ENCODE results near the gene TAOK2.

The TAOK2 gene

GRCh38 chr16:29972992-29973383 is 680 bp upstream of the TAOK2 start (continued):
- TF ChIP-seq, protein P1, sequence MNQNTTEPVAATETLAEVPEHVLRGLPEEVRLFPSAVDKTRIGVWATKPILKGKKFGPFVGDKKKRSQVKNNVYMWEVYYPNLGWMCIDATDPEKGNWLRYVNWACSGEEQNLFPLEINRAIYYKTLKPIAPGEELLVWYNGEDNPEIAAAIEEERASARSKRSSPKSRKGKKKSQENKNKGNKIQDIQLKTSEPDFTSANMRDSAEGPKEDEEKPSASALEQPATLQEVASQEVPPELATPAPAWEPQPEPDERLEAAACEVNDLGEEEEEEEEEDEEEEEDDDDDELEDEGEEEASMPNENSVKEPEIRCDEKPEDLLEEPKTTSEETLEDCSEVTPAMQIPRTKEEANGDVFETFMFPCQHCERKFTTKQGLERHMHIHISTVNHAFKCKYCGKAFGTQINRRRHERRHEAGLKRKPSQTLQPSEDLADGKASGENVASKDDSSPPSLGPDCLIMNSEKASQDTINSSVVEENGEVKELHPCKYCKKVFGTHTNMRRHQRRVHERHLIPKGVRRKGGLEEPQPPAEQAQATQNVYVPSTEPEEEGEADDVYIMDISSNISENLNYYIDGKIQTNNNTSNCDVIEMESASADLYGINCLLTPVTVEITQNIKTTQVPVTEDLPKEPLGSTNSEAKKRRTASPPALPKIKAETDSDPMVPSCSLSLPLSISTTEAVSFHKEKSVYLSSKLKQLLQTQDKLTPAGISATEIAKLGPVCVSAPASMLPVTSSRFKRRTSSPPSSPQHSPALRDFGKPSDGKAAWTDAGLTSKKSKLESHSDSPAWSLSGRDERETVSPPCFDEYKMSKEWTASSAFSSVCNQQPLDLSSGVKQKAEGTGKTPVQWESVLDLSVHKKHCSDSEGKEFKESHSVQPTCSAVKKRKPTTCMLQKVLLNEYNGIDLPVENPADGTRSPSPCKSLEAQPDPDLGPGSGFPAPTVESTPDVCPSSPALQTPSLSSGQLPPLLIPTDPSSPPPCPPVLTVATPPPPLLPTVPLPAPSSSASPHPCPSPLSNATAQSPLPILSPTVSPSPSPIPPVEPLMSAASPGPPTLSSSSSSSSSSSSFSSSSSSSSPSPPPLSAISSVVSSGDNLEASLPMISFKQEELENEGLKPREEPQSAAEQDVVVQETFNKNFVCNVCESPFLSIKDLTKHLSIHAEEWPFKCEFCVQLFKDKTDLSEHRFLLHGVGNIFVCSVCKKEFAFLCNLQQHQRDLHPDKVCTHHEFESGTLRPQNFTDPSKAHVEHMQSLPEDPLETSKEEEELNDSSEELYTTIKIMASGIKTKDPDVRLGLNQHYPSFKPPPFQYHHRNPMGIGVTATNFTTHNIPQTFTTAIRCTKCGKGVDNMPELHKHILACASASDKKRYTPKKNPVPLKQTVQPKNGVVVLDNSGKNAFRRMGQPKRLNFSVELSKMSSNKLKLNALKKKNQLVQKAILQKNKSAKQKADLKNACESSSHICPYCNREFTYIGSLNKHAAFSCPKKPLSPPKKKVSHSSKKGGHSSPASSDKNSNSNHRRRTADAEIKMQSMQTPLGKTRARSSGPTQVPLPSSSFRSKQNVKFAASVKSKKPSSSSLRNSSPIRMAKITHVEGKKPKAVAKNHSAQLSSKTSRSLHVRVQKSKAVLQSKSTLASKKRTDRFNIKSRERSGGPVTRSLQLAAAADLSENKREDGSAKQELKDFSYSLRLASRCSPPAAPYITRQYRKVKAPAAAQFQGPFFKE (tag by site-specific recombination; IDR thresholded peaks at IDR 0.05; ENCODE audit: borderline replicate concordance): no peak
- no peak; the same call in 1 of the 2 replicates for TF ChIP-seq ZNF133 (tag by site-specific recombination; IDR thresholded peaks at IDR 0.05)
- no peak; the same call in 1 of the 2 replicates for TF ChIP-seq ZNF560 (tag by site-specific recombination; IDR thresholded peaks at IDR 0.05; ENCODE audit: borderline replicate concordance)
- TF ChIP-seq ZNF23 (tag by site-specific recombination; IDR thresholded peaks at IDR 0.05; ENCODE audit: borderline replicate concordance): no peak
- no peak; the same call in 1 of the 2 replicates for TF ChIP-seq ZNF157 (tag by site-specific recombination; IDR thresholded peaks at IDR 0.05)
- no peak for TF ChIP-seq ZNF704 (tag by site-specific recombination; IDR thresholded peaks at IDR 0.05)
- no peak for TF ChIP-seq ZNF473 (tag by site-specific recombination; IDR thresholded peaks at IDR 0.05)
- TF ChIP-seq ZNF624 (tag by site-specific recombination; IDR thresholded peaks at IDR 0.05): no peak
- TF ChIP-seq ZSCAN16 (tag by site-specific recombination; IDR thresholded peaks at IDR 0.05): no peak
- TF ChIP-seq ZNF660 (tag by site-specific recombination; IDR thresholded peaks at IDR 0.05): peak; percentile 47; the same call in 1 of the 2 replicates
- TF ChIP-seq, protein P2, sequence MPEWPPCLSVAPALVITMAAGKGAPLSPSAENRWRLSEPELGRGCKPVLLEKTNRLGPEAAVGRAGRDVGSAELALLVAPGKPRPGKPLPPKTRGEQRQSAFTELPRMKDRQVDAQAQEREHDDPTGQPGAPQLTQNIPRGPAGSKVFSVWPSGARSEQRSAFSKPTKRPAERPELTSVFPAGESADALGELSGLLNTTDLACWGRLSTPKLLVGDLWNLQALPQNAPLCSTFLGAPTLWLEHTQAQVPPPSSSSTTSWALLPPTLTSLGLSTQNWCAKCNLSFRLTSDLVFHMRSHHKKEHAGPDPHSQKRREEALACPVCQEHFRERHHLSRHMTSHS (tag by site-specific recombination; IDR thresholded peaks at IDR 0.05): no peak
- TF ChIP-seq OSR2 (tag by site-specific recombination; IDR thresholded peaks at IDR 0.05): no peak
- TF ChIP-seq GFI1B (tag by site-specific recombination; IDR thresholded peaks at IDR 0.05): no peak
- TF ChIP-seq ZNF366 (tag by site-specific recombination; conservative IDR thresholded peaks at IDR 0.05): no peak
- TF ChIP-seq ZNF140 (tag by site-specific recombination; IDR thresholded peaks at IDR 0.05): no peak
- TF ChIP-seq ZBTB1 (tag by site-specific recombination; IDR thresholded peaks at IDR 0.05): no peak
- no peak for TF ChIP-seq ZNF585B (tag by site-specific recombination; IDR thresholded peaks at IDR 0.05)
- no peak for TF ChIP-seq ZNF423 (tag by site-specific recombination; IDR thresholded peaks at IDR 0.05)
- no peak for TF ChIP-seq ZNF341 (tag by site-specific recombination; IDR thresholded peaks at IDR 0.05; ENCODE audit: low read depth)
- no peak for TF ChIP-seq ZNF121 (tag by site-specific recombination; IDR thresholded peaks at IDR 0.05)
- no peak for TF ChIP-seq MZF1 (tag by site-specific recombination; IDR thresholded peaks at IDR 0.05; ENCODE audit: borderline replicate concordance)
- no peak for TF ChIP-seq ZSCAN30 (tag by site-specific recombination; IDR thresholded peaks at IDR 0.05)
- no peak; the same call in 1 of the 2 replicates for TF ChIP-seq ZNF169 (tag by site-specific recombination; IDR thresholded peaks at IDR 0.05)
- TF ChIP-seq ZNF211 (tag by site-specific recombination; IDR thresholded peaks at IDR 0.05; ENCODE audit: low read depth): no peak
- no peak for TF ChIP-seq ZFP69B (tag by site-specific recombination; IDR thresholded peaks at IDR 0.05)
- TF ChIP-seq ZNF792 (tag by site-specific recombination; IDR thresholded peaks at IDR 0.05): 0 out of 2 replicates have a peak, but pooled peaks have one; percentile 39
- no peak for TF ChIP-seq SETDB1 (IDR thresholded peaks at IDR 0.05; ENCODE audit: insufficient read length, low read length)
- TF ChIP-seq ZNF24 (tag by site-specific recombination; IDR thresholded peaks at IDR 0.05): 0 out of 2 replicates have a peak, but pooled peaks have one; percentile 52
- 0 out of 2 replicates have a peak, but pooled peaks have one; percentile 58 for TF ChIP-seq KLF7 (tag by site-specific recombination; IDR thresholded peaks at IDR 0.05; ENCODE audit: borderline replicate concordance)
- 0 out of 2 replicates have a peak, but pooled peaks have one; percentile 29 for TF ChIP-seq REPIN1 (tag by site-specific recombination; IDR thresholded peaks at IDR 0.05; ENCODE audit: low read depth)
- TF ChIP-seq HOXC10 (CRISPR knock-in tag; IDR thresholded peaks at IDR 0.05): no peak
- no peak for TF ChIP-seq ZNF175 (tag by site-specific recombination; IDR thresholded peaks at IDR 0.05)
- peak; percentile 20; the same call in 1 of the 2 replicates for TF ChIP-seq ZNF302 (tag by site-specific recombination; IDR thresholded peaks at IDR 0.05; ENCODE audit: low read depth)
- no peak for TF ChIP-seq ZNF791 (tag by site-specific recombination; IDR thresholded peaks at IDR 0.05)
- no peak for TF ChIP-seq KLF8 (tag by site-specific recombination; IDR thresholded peaks at IDR 0.05)
- TF ChIP-seq, protein P3, sequence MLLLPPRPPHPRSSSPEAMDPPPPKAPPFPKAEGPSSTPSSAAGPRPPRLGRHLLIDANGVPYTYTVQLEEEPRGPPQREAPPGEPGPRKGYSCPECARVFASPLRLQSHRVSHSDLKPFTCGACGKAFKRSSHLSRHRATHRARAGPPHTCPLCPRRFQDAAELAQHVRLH (tag by site-specific recombination; IDR thresholded peaks at IDR 0.05): peak; percentile 81; the same call in 1 of the 2 replicates

Measured in HEK293 (cell line).